GM21717 (cell line): Measurements from ENCODE around the gene FAT1.

Source experiments
- ATAC-seq: cut with Tn5 transposase; IDR thresholded peaks from one replicate; pipeline ENCODE4 v1.9.1; 2021; ENCODE audit warnings: mild to moderate bottlenecking, moderate library complexity; ENCODE audit not compliant: unreplicated experiment

The FAT1 gene

DNA sequence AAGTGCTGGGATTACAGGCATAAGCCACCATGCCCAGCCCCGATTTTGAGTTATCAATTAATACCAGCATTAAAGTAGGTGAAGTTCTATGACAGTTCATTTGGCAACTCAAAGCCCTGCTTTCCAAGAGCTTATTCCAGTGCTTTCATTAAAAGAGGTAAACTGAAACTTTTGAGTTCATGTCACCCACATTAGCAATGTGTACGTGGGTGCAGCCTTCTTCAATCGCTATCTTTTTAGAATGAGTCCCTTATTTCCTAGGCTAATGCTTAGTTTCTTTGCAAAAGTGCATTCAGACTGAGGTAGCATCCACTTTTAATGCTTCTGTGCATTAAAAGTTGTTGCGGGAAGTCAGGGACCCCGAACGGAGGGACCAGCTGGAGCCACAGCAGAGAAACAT lies 142.2 kb downstream of the FAT1 start:
- no peak for ATAC-seq

DNA sequence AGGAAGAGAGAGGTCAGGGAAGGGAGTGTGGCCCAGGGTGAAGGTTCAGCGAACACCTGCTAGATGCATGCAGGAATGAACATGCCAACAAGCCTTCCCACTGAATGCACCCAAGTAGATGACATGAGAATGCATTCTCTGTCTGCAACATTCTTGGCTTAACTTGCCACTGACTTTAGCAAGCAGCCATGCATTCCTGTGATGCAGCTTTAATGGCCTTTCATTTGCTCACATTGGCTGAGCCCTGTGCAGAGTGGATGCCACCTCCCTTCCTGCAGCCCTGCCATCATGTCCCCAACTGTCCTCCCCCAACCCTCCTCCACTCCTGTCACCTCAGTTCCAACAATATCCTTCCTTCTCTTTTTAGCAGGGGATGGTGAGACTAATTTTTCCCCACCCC lies 143.0 kb downstream of the FAT1 start:
- no peak for ATAC-seq

DNA sequence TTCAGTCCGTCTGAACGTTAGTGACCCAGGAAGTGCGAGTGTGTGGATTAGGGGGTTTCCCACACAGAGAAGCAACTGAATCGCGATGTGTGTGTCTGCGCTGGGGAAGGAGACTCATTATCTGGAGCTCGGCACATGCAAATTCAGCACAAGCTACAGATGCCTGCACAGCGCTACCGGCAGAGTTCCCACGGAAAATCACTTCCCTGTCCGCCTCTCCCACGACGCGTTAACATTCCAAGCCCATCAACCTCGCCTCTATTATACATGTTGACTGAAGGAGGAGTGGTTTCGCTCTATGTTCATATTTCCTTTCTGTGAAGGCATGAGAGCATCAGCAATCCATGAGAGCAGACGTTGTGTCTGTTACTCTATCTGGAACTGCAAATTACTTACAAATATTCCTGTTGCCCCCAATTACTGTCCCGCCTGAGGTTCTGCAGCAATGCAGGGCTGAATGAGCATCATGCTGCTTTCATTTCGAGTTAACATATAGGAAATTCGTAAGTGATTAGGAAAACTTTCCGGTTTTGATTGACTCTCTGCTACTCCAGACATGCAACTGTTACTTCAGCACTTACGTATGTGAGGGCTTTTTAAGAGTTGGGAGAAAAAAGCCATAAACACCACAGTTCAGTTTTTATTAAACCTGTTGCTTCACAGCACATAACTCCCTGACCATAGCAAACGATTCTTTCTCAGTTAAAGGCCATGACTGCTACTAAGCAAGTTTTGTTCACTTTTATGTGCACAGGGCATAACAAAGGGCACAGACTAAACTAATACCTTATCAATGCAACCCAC lies 153.3 kb downstream of the FAT1 start:
- ATAC-seq = no peak

DNA sequence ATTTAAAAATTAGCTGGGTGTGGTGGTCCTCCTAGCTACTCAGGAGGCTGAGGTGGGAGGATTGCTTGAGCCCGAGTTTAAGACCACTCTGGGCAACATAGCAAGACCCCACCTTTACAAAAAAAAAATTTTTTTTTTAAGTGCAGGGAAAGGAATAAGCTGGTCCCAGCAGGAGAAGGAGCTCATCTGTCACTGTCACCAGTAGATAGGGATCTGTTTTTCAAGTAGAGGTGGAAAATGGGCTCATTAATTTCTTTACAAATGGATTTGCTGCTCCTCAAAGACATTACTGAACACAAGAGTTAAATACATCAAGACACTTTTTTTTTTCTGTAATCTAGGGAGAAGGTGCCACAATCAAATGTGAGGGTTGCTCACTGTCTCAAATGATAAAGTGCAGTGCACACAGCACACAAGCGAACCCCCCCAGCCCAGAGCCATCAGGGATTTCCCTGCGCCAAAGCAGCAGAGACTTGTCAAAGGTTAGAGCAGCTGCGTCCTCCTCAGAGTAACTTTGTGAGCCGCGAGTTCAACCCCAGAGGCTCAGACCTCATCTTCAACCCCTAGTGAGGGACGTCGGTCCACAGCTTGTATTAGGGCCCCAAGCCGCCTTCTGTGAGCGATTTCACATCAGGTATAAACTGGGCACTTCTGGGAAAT lies 154.0 kb downstream of the FAT1 start:
- ATAC-seq = no peak

DNA sequence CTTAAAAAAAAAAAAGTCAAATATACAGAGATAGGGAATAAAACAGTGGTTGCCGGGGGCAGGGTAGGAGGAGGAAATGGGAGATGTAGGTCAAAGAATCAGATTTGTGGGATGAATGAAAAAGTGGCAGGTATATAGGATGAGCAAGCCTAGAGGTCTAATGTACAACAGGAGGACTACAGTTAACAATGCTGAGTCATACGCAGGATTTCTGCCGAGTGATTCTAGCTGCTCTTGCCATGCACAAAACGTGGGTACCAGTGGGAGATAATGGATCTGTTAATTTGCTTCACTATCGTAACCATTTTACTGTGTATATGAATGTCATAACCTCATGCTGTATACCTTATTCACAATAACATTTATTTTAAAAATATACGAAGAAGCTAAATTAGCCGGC lies 157.6 kb downstream of the FAT1 start:
- ATAC-seq = no peak

DNA sequence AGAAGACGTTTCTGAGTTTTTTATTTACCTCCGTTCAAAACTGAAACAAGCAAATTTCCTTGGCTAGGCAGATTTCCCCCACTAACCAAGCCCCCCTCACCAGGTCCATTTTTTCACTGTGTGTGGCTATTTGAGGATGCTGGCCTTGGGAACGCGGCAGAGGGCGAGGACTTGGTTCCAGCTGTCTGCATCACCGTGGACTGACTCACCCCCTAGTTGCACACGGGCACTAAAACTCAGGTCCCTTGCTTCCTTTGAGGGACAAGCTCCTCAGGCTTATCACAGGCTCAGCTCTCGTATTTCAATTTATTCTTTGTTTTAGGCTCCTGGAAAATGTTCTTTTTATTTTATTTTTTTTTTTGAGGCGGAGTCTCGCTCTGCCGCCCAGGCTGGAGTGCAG lies 159.9 kb downstream of the FAT1 start:
- ATAC-seq = no peak

DNA sequence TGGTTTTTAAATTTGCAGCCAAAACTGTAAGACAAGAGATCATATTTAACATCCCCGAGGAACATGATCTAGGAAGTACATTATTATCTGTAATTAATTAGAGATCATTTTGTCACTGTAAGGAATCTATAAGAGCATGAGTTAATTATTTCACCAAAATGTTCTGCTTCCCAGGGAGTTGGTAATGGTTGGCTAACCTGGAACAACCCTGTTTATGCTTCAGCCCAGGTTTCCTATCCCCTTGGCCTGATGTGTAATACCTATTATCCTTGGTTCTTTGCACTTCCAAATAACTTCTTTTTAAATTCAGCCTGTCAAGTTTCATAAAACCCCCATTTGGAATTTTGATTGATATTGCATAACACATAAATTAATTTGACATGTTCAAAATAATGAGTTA lies 161.9 kb downstream of the FAT1 start:
- no peak for ATAC-seq

DNA sequence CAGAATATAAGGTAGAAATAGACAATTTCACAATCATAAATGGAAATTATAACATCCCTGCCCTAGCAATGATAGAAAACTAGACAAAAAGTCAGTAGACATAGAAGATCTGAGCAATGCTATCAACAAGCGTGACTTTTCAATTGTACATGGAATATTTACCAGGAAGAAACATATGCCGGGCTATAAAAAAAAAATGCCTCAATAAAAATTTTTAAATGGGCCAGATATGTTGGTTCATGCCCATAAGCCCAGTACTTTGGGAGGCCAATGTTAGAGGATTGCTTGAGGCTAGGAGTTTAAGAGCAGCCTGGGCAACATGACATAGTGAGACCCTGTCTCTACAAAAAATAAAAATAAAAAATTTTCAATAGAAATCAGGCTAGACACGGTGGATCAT lies 163.0 kb downstream of the FAT1 start:
- no peak for ATAC-seq

DNA sequence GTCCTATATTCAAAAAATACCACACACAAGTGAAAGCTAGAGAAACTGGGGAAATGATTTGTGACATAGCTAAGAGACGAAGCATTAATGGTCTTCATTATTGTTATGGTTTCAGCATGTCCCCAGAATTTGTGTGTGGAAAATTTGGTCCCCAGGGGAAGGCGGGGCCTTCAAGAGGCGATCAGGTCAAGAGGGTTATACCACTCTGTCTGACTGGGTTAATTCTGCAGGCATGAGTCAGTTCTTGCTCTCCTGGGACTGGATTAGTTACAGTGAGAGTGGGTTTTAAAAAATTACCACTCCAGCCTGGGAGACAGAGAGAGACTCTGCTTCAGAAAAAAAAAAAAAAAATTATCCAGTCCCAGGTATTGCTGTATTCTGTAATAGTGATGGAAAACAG lies 166.2 kb downstream of the FAT1 start:
- ATAC-seq = no peak

DNA sequence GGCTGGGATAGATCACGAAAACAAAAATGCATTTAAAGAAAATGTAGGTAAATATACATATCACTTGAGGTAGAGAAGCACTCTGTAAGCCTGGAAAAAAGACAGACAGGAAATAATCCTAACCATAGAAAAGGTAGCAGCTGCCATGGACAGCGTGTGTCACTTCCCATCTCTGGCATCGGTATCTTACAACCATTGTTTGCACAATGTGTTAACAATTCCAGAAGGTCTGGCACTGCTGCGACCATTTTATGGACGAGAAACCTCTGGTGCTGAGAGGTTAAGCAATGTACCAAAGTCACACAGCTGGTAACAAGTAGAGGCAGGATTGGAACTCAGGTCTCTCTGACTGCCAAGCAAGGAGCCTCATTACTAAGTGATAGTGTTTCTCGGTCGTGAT lies 166.6 kb downstream of the FAT1 start:
- no peak for ATAC-seq

DNA sequence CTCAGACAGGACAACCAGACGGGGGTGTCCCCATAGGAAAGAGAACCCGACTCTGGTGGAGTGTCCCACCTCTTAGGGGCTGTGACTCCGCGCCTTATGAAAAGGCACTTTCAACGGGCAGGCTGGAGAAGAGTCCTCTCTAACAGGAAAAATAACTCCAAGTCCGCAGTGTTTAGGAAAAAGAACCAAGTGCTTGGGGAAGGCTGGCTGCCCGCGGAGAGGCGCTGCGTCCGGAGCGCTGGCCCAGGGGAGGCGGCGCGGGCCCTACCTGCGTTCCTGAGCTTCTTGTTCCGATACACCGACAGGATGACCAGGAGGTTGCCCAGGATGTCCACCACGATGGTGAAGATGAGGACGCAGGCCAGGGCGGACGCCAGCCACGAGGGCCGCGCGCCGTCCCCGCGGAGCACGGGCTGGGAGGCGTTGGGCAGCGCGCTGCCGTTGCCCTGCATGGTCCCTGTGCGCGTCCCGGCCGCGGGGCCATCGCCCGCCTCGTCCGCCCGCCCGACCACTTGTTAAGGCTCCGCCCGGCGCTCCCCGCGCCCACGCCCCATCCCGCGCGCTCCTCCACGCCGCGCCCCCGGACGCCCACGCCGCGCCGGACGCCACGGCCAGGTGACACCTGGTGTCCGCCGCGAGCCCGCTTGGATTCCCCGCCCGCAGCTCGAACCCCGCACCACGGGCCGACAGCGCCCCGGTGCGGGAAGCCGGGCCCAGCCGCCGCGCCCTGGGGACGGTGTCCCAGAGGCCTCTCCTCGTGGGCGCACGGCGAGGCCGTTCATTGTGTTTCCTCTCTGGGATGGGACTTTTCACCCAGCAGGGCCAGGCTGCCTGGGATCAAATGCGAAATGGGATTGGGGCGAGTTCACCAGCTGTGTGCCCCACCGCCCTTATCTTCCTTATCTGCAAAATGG lies 168.5 kb downstream of the FAT1 start, which contains the start of gene MTNR1A:
TSS of gene MTNR1A (minus strand) at position 654 of the 914 bp plus-strand sequence. CDS start at position 452, 202 bp downstream.
- no peak for ATAC-seq

DNA sequence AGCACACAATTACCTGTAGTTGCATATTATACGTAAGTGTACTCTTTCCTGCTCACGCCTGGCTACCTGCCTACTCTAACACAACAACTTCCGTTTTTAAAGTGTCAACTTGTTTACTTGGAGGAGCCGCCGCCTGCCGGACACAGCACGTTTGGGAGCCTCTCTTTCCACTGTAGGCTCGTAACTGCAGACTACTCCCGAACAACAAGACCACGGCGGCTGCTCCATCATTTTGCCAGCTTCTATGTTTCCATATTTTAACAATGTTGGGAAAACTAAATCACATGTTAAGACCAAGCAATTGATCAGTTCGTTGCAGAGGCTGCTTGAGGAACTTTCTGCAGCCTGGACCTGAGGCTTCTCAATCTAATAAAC lies 169.1 kb downstream of the FAT1 start:
- no peak for ATAC-seq

DNA sequence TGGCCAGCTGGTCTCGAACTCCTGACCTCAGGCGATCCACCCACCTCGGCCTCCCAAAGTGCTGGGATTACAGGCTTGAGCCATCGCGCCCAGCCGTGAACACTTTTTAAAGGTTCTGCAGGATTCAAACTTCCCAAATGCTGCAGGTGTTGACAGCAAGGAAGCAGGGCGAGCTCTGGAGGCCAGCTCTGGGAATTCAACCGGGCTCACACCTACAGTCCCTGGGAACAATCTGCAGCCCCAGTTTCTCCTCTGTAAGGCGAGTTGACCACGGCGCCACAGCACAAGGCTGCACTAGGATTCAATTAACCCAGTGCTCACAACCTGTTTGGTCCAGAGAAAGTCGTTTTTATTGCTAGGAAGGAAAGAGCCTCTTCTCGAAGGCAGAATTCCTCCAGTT lies 169.9 kb downstream of the FAT1 start:
- ATAC-seq = no peak

DNA sequence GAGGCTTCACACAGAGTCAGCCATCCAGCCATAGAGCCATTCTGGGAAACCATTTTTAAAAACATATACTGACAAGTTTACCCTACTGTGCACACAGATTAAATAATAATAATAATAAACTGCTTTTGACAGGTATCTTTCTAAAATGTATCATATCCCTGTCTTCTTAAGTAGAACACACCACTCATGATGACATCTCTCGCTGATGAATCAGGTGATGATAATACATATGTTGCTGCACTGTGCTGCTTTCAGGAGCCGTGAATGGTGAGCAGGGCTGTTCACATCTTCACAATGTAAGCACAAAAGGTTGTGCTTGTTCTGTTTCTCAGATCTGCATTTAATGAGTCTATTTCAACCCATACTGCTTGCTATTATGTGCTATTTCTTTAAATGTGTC lies 171.8 kb downstream of the FAT1 start:
- no peak for ATAC-seq

DNA sequence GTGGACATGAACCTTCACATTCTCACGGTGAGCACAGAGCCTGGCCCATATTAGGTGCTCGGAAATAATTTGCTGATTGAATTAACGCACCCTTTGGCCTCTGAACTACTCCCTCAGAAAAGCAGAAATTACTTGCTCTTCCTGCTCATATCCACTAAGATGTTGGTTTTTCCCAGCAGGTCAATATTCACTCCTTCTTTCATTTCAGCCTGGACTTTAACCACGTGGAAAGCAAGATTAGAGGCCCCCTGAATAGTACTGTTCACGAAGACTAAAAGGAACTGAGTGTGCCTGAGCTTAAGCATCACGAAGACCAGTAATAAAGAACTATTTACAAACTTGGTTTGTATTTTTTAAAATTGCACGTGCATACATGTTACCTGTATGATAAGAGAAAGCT lies 178.2 kb downstream of the FAT1 start:
- ATAC-seq = no peak

DNA sequence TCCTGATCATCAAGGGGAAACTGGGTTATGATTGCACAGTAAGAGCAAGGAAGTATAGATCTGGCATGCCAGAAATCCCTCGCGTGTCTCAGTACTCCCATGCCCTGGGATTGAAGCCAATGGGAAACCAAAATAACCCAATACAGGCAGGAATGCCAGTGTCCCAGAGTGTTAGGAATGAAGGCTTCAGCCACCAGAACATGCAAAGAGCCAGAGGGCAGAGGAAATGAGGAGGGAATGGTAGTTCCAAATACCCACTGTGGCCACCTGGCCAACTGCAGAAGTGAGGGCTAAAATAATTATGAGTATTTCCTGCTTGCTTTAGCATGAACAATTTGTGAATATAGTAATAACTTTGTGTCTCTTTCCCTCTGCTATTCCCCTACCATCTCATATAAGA lies 180.4 kb downstream of the FAT1 start:
- ATAC-seq = no peak

DNA sequence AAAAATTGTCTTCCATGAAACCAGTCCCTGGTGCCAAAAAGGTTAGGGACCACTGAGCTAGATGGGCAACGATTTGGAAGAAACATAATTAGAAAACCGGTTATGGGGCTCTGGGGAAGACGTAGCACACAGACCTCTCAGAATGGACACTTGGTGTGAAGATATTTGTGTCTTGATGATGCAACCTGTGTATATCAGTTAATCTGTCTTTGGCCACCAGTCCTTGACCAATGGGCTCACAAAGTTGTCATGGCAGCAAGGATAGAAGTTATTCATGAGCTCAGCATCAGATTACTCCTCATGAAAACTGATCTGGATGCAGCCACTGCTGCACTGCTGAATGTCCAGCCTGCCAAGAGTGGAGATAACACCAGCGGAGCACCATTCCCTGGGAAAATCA lies 181.9 kb downstream of the FAT1 start:
- ATAC-seq = no peak

DNA sequence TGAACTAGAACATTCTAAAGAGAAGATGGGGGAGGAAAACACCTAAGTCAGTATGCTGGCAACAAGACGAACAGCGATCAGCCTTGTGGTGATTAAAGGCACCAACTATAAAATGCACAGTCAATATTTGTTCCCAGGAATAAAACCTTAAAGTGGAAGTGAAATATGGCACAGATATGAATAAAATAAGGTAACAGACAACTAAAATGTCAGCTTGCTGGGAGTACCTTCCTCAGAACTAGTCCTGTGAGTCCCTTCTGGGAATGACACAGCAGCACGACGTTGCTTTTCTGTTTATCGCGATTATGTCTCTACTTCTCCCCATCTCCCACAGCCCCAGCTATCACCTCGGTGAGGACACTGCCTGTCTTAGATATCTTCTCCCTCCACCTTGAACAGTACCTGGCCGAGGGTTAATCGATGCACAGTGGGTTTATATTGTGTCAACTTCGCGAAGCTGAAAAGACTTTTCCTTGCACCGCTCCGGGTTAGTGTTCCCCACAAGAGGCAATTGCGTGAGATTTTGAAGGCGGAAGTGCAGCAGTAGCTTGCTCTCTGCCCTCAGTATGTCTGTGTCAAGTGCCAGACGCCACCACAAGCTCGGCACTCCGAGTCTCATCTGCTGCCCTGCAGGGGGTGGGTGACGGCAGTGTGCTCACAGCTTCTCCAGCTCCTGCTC lies 185.7 kb downstream of the FAT1 start:
- ATAC-seq = no peak
